ENCODE measurements around the gene DIAPH2. TPM values are rescaled to one million over a fixed set of nuclear protein-coding genes. Genes with fewer than 3 reads are reported as not detected.

The DIAPH2 gene
- total and polyA plus RNA-seq, 10 donors = 2.5 to 32.1 (median 17.7) TPM

DNA sequence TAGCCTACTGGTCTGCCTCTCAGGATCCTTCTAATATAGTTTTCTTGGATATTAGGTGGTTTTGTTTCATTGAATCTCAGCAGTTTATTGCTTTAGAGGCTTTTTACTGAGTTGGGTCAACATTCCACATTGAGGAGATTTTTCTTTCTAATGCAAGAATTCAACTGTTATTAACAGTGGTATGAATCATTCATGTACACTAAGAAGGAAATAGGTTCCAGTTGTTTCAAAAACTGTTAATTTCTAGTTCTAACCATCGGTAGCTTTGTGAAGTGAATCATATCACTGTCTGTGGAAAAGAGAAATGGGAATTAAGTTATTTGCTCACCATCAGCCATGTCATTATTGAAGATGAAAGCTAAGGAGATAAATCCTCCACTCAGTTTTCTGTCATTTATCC is 530.5 kb downstream of the DIAPH2 start:
- no peak for DNase-seq
- WGBS, 5 donors = 74 to 91% (median 76%) methylated on average over 1 of the region's 1 CpG
- H3K36me3 ChIP-seq = no peaks in the 10 kb centered on the region
- intact Hi-C loops (cut with DNase I; ENCODE audit: low total_unique reads) = no loop called here
- no peaks in the 10 kb centered on the region for H3K27me3 ChIP-seq (replicated peaks in 1 of 7)
- H3K27ac ChIP-seq = no peak overlapping the region
- H3K4me1 ChIP-seq = no peaks in the 10 kb centered on the region
- no peaks in the 10 kb centered on the region for H3K9me3 ChIP-seq
- no peak overlapping the region for H3K4me3 ChIP-seq
- no peak for TF ChIP-seq POLR2AphosphoS5 (IDR thresholded peaks at IDR 0.05)
- no peak for TF ChIP-seq CTCF (IDR thresholded peaks at IDR 0.05 in 8 of 11, conservative IDR thresholded peaks at IDR 0.05 in 3 of 11)
- TF ChIP-seq POLR2A (IDR thresholded peaks at IDR 0.05) = no peak

DNA sequence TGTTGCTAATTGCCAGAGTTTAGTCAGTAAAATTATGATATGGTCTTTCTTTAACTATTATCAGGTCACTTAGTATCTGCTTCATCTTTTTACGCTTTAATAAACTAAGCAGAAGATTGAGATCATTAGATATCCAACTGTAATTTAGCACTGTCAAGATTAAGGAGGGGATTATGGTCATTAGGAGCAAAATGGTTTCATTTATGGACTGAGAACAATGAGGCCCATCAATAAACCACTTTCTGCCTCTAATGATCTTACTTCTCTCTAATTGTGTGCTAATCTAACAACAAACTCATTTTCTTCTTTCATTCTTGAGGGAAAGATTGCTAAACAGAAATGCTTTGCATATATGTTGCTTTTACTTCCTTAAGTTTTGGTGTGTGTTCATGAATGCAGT is 539.5 kb downstream of the DIAPH2 start:
- Histone ChIP-seq H3K27ac (no peak overlapping the region), H3K4me3 (no peak overlapping the region), H3K9me3 (no peaks in the 10 kb centered on the region), H3K27me3 (replicated peaks in 1 of 7) (no peaks in the 10 kb centered on the region), H3K4me1 (no peaks in the 10 kb centered on the region), H3K36me3 (no peaks in the 10 kb centered on the region)
- TF ChIP-seq POLR2AphosphoS5 (IDR thresholded peaks at IDR 0.05) (no peak), CTCF (IDR thresholded peaks at IDR 0.05 in 8 of 11, conservative IDR thresholded peaks at IDR 0.05 in 3 of 11) (no peak), POLR2A (IDR thresholded peaks at IDR 0.05) (no peak)
- DNase-seq = no peak
- intact Hi-C loops (cut with DNase I; ENCODE audit: low total_unique reads) = no loop called here
- 76 to 100% (median 100%) methylated on average over 1 of the region's 1 CpG for WGBS, 5 donors

GRCh38 chrX:97229318-97229717 is 544.7 kb downstream of the DIAPH2 start:
- H3K27ac ChIP-seq = no peak overlapping the region
- no peaks in the 10 kb centered on the region for H3K36me3 ChIP-seq
- H3K27me3 ChIP-seq (replicated peaks in 1 of 7) = no peaks in the 10 kb centered on the region
- intact Hi-C loops (cut with DNase I; ENCODE audit: low total_unique reads) = no loop called here
- H3K4me1 ChIP-seq = no peaks in the 10 kb centered on the region
- DNase-seq = no peak
- no peak overlapping the region for H3K4me3 ChIP-seq
- TF ChIP-seq CTCF (IDR thresholded peaks at IDR 0.05 in 8 of 11, conservative IDR thresholded peaks at IDR 0.05 in 3 of 11) (no peak), POLR2A (IDR thresholded peaks at IDR 0.05) (no peak), POLR2AphosphoS5 (IDR thresholded peaks at IDR 0.05) (no peak)
- H3K9me3 ChIP-seq = no peaks in the 10 kb centered on the region

DNA sequence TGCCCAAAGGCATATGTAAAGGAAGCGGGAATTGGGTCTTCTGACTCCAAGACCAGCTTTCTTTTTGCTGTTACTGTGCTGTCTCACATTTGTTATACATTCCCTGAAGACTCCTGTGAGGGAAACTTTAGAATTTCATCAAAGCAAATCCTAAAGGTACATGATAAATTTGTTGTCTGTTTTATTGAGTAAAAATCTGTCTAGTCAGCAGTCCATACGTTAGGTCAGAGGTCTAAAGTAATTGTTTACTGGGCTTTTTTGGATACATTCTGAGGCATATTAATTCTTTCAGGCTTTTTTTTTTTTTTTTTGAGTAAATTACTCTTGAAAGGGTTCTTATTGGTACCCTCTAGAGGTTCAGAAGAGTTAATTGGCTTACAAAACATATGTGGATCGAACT is 546.3 kb downstream of the DIAPH2 start:
- TF ChIP-seq POLR2AphosphoS5 (IDR thresholded peaks at IDR 0.05) (no peak), POLR2A (IDR thresholded peaks at IDR 0.05) (no peak), CTCF (IDR thresholded peaks at IDR 0.05 in 8 of 11, conservative IDR thresholded peaks at IDR 0.05 in 3 of 11) (no peak)
- H3K36me3 ChIP-seq = no peaks in the 10 kb centered on the region
- H3K4me3 ChIP-seq = no peak overlapping the region
- no peaks in the 10 kb centered on the region for H3K9me3 ChIP-seq
- WGBS, 5 donors = 81 to 98% (median 93%) methylated on average over 3 of the region's 3 CpGs
- H3K27ac ChIP-seq = no peak overlapping the region
- DNase-seq = no peak
- intact Hi-C loops (cut with DNase I; ENCODE audit: low total_unique reads) = no loop called here
- no peaks in the 10 kb centered on the region for H3K27me3 ChIP-seq (replicated peaks in 1 of 7)
- H3K4me1 ChIP-seq = no peaks in the 10 kb centered on the region

Data from spleen (tissue), 11 donors.